VCaP (cell line): ENCODE data around the gene WNT16.

Source experiments
- H3K27ac ChIP-seq: fragments of 450-650 bp; 2 replicates; pipeline ENCODE4 v1.5.1; 2017
- TF ChIP-seq, protein P1 (sequence below): fragments of 450-650 bp; conservative IDR thresholded peaks from 2 replicates; pipeline ENCODE4 v1.5.1; 2017; ENCODE audit warnings: mild to moderate bottlenecking, moderate library complexity

Gene WNT16, protein sequence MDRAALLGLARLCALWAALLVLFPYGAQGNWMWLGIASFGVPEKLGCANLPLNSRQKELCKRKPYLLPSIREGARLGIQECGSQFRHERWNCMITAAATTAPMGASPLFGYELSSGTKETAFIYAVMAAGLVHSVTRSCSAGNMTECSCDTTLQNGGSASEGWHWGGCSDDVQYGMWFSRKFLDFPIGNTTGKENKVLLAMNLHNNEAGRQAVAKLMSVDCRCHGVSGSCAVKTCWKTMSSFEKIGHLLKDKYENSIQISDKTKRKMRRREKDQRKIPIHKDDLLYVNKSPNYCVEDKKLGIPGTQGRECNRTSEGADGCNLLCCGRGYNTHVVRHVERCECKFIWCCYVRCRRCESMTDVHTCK

DNA sequence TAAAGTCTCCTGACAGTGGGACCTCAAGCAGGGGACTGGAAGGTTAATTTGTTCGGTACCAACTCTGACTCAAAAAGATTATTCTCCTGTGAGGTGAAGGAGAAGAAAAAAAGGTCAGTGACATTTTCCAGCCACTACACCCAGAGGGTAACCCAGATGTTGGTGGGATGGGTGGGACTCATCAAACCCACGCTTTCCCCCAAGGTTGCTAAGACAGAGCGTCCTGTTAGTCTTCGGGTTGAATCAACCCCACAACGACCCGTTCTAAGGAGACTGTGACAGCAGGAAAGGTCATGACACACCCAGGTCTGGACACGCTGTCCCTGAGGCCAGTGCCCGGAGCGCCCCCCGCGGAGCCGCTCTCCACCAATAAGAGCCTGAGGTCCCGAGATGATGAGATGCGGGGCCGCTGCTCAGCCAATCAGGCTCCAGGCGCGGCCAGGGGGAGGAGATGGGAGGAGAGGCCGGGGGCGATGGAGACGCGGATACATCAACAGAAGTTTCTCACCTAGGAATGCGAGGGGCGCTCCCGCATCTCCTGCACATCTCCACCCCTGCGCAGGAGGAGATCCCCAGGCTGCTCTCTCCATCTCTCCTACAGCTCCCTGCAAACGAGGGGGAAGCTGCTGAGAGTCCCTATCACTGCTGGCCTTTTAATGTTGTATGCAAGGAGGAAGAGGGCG lies at the start of gene WNT16:
Gene WNT16 (plus strand): TSS at position 493 of the 683 bp plus-strand sequence. CDS start 293 bp downstream, outside the sequence.
- H3K27ac ChIP-seq, result no peak within 1 kb of the TSS
- TF ChIP-seq, protein P1, sequence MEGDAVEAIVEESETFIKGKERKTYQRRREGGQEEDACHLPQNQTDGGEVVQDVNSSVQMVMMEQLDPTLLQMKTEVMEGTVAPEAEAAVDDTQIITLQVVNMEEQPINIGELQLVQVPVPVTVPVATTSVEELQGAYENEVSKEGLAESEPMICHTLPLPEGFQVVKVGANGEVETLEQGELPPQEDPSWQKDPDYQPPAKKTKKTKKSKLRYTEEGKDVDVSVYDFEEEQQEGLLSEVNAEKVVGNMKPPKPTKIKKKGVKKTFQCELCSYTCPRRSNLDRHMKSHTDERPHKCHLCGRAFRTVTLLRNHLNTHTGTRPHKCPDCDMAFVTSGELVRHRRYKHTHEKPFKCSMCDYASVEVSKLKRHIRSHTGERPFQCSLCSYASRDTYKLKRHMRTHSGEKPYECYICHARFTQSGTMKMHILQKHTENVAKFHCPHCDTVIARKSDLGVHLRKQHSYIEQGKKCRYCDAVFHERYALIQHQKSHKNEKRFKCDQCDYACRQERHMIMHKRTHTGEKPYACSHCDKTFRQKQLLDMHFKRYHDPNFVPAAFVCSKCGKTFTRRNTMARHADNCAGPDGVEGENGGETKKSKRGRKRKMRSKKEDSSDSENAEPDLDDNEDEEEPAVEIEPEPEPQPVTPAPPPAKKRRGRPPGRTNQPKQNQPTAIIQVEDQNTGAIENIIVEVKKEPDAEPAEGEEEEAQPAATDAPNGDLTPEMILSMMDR, result no peak

DNA sequence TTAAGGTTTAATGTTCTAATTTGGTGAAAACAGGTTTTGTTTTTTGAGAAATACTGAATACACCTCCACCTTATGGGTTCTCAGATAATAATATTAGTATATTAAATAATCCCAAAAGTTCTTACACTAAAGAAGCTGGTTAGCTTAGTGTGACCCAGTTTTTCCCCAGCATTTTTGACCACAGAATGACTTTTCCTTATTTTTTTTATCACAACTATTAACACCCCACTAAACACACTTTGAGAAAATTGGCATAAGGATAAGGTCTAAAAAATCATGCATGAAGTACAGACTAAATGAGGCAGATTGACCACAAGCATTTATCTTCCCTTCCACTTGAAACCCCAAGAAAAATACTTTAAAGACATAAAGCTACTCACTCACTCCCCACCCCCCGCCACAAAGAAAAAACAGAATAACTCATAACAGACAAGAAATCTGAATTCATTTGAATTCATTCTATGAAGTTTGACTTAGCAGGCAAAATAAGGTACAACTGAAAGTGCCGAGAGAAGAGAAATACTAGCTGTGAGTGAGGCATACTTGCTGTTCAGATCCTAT lies 49.7 kb upstream of the WNT16 start:
- TF ChIP-seq, protein P1, result no peak
- no peak overlapping the region for H3K27ac ChIP-seq

DNA sequence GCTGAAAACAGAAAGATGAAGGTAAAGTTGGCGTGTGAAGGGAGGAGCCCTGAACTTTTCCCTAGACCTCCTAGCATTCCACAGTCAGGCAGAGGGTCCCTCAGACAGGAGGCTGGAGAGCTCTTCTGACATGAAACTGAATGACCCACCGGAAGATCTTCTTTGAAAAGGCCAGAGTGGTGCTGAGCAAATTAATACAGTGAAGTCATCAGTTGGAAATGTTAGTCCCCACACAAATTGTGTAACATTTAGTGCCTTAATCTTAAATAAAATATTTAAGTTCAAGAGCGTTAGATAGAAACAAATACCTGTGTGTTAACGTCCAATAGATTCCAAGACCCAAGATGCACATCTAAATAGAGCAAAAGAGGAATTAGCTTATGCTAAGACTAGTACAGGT lies 49.0 kb upstream of the WNT16 start:
- TF ChIP-seq, protein P1, result no peak
- no peak overlapping the region for H3K27ac ChIP-seq

DNA sequence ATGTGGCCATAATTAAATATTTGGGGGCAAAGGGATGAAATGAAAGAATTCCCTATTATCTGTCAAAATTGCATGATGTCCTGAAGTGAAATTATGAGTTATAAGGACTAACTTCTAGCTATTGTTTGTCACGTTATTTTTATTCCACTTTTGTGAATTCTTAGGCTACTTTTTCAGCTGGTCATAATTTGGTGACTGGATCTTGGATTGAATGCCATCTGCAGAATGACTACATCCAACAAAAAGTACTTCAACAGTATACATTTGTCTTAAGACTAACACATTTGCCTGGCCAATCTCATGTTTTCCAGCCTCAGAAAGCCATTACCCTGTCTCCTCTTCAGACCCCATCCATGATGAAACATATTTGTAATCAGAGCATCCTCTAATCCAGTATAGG lies 48.1 kb upstream of the WNT16 start:
- H3K27ac ChIP-seq, result no peak overlapping the region
- TF ChIP-seq, protein P1, result no peak

DNA sequence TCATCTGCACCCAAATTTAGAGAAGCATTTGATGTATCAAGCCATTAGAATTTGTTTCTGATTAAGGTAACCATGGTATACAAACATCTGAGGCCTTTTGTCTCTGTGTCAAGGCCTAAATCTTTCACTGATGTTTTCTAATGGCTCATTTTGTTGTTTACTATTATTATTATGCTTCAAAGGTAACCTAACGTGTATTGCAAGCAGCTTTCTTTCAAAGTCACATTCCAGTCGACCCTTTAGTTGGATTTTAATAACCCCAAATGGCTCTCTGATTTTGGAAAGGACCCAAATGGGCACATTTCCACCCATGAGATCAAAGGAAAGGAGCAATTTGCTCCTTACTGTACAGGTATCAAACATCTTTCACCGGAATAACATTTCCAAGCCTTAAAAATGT lies 46.7 kb upstream of the WNT16 start:
- H3K27ac ChIP-seq, result no peak overlapping the region
- TF ChIP-seq, protein P1, result no peak

DNA sequence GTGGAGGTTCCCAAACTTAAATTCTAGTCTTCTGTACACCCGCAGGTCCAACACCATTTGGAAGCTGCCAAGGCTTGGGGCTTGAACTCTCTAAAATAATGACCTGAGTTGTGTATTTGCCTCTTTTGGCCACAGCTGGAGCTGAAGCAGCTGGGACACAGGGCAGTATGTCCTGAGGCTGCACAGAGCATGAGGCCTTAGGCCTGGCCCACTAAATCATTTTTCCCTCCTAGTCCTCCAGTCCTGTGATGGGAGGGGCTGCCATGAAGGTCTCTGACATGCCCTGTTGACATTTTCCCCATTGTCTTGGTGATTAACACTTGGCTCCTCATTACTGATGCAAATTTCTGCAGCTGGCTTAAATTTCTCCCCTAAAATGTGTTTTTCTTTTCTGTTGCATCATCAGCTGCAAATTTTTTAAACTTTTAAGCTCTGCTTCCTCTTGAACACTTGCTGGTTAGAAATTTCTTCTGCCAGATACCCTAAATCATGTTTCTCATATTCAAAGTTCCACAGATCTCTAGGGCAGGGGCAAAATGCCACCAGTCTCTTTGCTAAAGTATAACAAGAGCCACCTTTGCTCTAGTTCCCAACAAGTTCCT lies 43.6 kb upstream of the WNT16 start:
- H3K27ac ChIP-seq, result no peak overlapping the region
- TF ChIP-seq, protein P1, result no peak

DNA sequence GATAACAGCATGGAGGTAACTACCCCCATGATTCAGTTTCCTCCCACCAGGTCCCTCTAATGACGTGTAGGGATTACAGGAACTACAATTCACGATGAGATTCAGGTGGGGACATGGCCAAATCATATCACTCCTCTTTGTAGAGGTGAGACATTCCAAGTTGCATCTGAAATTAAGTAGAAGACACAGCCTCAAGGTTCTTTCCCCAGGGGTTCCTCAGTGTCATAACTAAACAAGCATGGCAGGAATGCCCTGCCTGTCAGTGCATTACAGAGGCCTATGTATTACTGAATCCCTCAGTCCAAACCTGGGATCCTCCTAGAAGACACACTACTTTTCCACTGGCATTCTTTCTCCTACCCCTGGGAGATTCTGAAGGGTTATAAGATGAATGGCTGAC lies 42.6 kb upstream of the WNT16 start:
- TF ChIP-seq, protein P1, result no peak
- no peak overlapping the region for H3K27ac ChIP-seq
